Mammary epithelial cell (primary cell): ENCODE measurements around the gene TRABD.

Source experiments
- CTCF ChIP-seq, 2 donors: IDR thresholded peaks in 1 of 2; conservative IDR thresholded peaks in 1 of 2; 2 replicates each; pipeline ENCODE4 v1.5.1; 2011 to 2012; ENCODE audit warnings: inconsistent platforms in 2 of 2, low read length in 2 of 2, mild to moderate bottlenecking in 2 of 2, control low read depth in 1 of 2, low read depth in 1 of 2; ENCODE audit not compliant: insufficient read depth in 1 of 2; ENCODE audit errors: extremely low read depth in 1 of 2
- EZH2 ChIP-seq: IDR thresholded peaks from 2 replicates; pipeline ENCODE4 v1.6.1; 2012; ENCODE audit warnings: low read length, inconsistent platforms, borderline replicate concordance

GRCh38 chr22:50202130-50202666 is 16.5 kb downstream of the TRABD start:
- TF ChIP-seq CTCF (conservative IDR thresholded peaks at IDR 0.05 in 1 of 2, IDR thresholded peaks at IDR 0.05 in 1 of 2; ENCODE audit: extremely low read depth in 1 of 2, insufficient read depth in 1 of 2, low read depth in 1 of 2, low read length in 2 of 2) = no peak
- no peak for TF ChIP-seq EZH2
